Measurements from ENCODE around the gene OR51E2. TPM values are rescaled to one million over a fixed set of nuclear protein-coding genes. Genes with fewer than 3 reads are reported as not detected.

OR51E2 gene
- total and polyA plus RNA-seq, 2 experiments from 2014 or later: not detected

DNA sequence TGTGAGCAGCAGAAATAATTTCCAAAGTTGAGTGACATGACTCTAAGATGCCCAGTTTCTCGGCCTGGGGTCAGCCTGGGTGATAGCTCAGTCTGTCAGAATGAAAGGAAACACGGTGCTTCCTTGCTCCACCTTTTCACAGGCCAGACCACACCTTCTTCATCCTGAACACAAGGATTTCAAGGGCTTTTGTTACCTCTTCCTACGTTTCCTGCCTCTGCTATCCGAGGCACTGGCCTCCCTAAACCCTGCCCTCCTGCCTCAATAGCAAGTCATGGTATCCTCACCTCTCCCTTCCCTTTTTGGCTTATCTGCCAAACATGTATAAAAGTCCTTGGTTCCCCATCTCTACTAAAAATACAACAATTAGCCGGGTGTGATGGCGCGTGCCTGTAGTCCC is 55.6 kb downstream of the OR51E2 start:
- Histone ChIP-seq H3K4me3 (no peak overlapping the region), H3F3A (replicated peaks; ENCODE audit: low read depth) (no peaks in the 10 kb centered on the region), H2AFZ (no peak overlapping the region), H3K27ac (ENCODE audit: low read depth) (no peak overlapping the region), H3K4me1 (ENCODE audit: insufficient read depth) (no peaks in the 10 kb centered on the region), H3K79me2 (replicated peaks; ENCODE audit: insufficient read depth) (no peaks in the 10 kb centered on the region), H3K36me3 (ENCODE audit: insufficient read depth) (no peaks in the 10 kb centered on the region), H3K9me2 (ENCODE audit: insufficient read depth) (peaks cover 16% of the 10 kb centered on the region; the same call in 1 of the 2 replicates), H3K4me2 (no peak overlapping the region), H3K27me3 (ENCODE audit: insufficient read depth) (no peaks in the 10 kb centered on the region), H4K20me1 (replicated peaks; ENCODE audit: insufficient read depth) (no peaks in the 10 kb centered on the region)
- H3K27me3 Mint-ChIP-seq (ENCODE audit: insufficient read depth, low read depth, poor library complexity): peaks cover 4% of the 10 kb centered on the region
- no peak for ATAC-seq
- H3K4me1 Mint-ChIP-seq: no peaks in the 10 kb centered on the region; the same call in 2 of the 3 replicates
- no peak overlapping the region for H3K4me3 Mint-ChIP-seq
- no peak overlapping the region for H3K27ac Mint-ChIP-seq
- no peak for DNase-seq (ENCODE audit: low spot score)
- no peaks in the 10 kb centered on the region for H3K9me3 Mint-ChIP-seq
- H3K36me3 Mint-ChIP-seq (ENCODE audit: low read depth): no peaks in the 10 kb centered on the region
- TF ChIP-seq JUNB (IDR thresholded peaks at IDR 0.05; ENCODE audit: unreplicated experiment): no peak
- TF ChIP-seq, protein P1, sequence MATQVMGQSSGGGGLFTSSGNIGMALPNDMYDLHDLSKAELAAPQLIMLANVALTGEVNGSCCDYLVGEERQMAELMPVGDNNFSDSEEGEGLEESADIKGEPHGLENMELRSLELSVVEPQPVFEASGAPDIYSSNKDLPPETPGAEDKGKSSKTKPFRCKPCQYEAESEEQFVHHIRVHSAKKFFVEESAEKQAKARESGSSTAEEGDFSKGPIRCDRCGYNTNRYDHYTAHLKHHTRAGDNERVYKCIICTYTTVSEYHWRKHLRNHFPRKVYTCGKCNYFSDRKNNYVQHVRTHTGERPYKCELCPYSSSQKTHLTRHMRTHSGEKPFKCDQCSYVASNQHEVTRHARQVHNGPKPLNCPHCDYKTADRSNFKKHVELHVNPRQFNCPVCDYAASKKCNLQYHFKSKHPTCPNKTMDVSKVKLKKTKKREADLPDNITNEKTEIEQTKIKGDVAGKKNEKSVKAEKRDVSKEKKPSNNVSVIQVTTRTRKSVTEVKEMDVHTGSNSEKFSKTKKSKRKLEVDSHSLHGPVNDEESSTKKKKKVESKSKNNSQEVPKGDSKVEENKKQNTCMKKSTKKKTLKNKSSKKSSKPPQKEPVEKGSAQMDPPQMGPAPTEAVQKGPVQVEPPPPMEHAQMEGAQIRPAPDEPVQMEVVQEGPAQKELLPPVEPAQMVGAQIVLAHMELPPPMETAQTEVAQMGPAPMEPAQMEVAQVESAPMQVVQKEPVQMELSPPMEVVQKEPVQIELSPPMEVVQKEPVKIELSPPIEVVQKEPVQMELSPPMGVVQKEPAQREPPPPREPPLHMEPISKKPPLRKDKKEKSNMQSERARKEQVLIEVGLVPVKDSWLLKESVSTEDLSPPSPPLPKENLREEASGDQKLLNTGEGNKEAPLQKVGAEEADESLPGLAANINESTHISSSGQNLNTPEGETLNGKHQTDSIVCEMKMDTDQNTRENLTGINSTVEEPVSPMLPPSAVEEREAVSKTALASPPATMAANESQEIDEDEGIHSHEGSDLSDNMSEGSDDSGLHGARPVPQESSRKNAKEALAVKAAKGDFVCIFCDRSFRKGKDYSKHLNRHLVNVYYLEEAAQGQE (IDR thresholded peaks at IDR 0.05; ENCODE audit: unreplicated experiment): no peak
- no peak for TF ChIP-seq EZH2phosphoT487 (IDR thresholded peaks at IDR 0.05; ENCODE audit: unreplicated experiment)

DNA sequence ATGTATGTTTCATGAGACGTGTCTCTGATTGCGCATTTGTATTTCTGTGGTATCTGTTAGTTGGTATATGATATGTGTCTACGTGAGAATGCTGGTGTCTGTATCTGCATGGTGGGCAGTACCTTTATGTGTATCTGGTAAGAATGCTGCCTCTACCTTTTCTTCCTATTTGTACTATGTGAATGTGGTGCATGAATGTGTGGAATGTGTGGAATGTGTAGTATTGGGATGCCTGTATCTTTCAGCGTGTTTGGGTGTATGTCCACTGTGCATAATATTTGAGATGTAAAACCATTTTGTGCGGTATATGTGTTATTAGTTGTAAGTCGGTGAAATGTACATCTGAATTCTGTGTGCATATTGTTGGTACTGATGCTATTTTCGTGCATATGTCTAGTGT is 56.2 kb downstream of the OR51E2 start:
- Histone ChIP-seq H3K9me2 (ENCODE audit: insufficient read depth) (peaks cover 16% of the 10 kb centered on the region; the same call in 1 of the 2 replicates), H3K4me3 (no peak overlapping the region), H4K20me1 (replicated peaks; ENCODE audit: insufficient read depth) (no peaks in the 10 kb centered on the region), H3K4me2 (no peak overlapping the region), H3K4me1 (ENCODE audit: insufficient read depth) (no peaks in the 10 kb centered on the region), H3K27me3 (ENCODE audit: insufficient read depth) (no peaks in the 10 kb centered on the region), H3K27ac (ENCODE audit: low read depth) (no peak overlapping the region), H2AFZ (no peak overlapping the region), H3K79me2 (replicated peaks; ENCODE audit: insufficient read depth) (no peaks in the 10 kb centered on the region), H3F3A (replicated peaks; ENCODE audit: low read depth) (no peaks in the 10 kb centered on the region), H3K36me3 (ENCODE audit: insufficient read depth) (no peaks in the 10 kb centered on the region)
- Mint-ChIP-seq H3K4me3 (no peak overlapping the region), H3K9me3 (no peaks in the 10 kb centered on the region), H3K27me3 (ENCODE audit: insufficient read depth, low read depth, poor library complexity) (peaks cover 4% of the 10 kb centered on the region), H3K4me1 (no peaks in the 10 kb centered on the region; the same call in 2 of the 3 replicates), H3K36me3 (ENCODE audit: low read depth) (no peaks in the 10 kb centered on the region), H3K27ac (no peak overlapping the region)
- DNase-seq (ENCODE audit: low spot score) (peak; percentile 9), ATAC-seq (no peak)
- TF ChIP-seq JUNB (IDR thresholded peaks at IDR 0.05; ENCODE audit: unreplicated experiment): no peak
- TF ChIP-seq, protein P2, sequence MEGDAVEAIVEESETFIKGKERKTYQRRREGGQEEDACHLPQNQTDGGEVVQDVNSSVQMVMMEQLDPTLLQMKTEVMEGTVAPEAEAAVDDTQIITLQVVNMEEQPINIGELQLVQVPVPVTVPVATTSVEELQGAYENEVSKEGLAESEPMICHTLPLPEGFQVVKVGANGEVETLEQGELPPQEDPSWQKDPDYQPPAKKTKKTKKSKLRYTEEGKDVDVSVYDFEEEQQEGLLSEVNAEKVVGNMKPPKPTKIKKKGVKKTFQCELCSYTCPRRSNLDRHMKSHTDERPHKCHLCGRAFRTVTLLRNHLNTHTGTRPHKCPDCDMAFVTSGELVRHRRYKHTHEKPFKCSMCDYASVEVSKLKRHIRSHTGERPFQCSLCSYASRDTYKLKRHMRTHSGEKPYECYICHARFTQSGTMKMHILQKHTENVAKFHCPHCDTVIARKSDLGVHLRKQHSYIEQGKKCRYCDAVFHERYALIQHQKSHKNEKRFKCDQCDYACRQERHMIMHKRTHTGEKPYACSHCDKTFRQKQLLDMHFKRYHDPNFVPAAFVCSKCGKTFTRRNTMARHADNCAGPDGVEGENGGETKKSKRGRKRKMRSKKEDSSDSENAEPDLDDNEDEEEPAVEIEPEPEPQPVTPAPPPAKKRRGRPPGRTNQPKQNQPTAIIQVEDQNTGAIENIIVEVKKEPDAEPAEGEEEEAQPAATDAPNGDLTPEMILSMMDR (conservative IDR thresholded peaks at IDR 0.05; ENCODE audit: low read depth in 2 of 2): no peak
- no peak for TF ChIP-seq NANOG (IDR thresholded peaks at IDR 0.05; ENCODE audit: borderline replicate concordance)
- TF ChIP-seq, protein P3, sequence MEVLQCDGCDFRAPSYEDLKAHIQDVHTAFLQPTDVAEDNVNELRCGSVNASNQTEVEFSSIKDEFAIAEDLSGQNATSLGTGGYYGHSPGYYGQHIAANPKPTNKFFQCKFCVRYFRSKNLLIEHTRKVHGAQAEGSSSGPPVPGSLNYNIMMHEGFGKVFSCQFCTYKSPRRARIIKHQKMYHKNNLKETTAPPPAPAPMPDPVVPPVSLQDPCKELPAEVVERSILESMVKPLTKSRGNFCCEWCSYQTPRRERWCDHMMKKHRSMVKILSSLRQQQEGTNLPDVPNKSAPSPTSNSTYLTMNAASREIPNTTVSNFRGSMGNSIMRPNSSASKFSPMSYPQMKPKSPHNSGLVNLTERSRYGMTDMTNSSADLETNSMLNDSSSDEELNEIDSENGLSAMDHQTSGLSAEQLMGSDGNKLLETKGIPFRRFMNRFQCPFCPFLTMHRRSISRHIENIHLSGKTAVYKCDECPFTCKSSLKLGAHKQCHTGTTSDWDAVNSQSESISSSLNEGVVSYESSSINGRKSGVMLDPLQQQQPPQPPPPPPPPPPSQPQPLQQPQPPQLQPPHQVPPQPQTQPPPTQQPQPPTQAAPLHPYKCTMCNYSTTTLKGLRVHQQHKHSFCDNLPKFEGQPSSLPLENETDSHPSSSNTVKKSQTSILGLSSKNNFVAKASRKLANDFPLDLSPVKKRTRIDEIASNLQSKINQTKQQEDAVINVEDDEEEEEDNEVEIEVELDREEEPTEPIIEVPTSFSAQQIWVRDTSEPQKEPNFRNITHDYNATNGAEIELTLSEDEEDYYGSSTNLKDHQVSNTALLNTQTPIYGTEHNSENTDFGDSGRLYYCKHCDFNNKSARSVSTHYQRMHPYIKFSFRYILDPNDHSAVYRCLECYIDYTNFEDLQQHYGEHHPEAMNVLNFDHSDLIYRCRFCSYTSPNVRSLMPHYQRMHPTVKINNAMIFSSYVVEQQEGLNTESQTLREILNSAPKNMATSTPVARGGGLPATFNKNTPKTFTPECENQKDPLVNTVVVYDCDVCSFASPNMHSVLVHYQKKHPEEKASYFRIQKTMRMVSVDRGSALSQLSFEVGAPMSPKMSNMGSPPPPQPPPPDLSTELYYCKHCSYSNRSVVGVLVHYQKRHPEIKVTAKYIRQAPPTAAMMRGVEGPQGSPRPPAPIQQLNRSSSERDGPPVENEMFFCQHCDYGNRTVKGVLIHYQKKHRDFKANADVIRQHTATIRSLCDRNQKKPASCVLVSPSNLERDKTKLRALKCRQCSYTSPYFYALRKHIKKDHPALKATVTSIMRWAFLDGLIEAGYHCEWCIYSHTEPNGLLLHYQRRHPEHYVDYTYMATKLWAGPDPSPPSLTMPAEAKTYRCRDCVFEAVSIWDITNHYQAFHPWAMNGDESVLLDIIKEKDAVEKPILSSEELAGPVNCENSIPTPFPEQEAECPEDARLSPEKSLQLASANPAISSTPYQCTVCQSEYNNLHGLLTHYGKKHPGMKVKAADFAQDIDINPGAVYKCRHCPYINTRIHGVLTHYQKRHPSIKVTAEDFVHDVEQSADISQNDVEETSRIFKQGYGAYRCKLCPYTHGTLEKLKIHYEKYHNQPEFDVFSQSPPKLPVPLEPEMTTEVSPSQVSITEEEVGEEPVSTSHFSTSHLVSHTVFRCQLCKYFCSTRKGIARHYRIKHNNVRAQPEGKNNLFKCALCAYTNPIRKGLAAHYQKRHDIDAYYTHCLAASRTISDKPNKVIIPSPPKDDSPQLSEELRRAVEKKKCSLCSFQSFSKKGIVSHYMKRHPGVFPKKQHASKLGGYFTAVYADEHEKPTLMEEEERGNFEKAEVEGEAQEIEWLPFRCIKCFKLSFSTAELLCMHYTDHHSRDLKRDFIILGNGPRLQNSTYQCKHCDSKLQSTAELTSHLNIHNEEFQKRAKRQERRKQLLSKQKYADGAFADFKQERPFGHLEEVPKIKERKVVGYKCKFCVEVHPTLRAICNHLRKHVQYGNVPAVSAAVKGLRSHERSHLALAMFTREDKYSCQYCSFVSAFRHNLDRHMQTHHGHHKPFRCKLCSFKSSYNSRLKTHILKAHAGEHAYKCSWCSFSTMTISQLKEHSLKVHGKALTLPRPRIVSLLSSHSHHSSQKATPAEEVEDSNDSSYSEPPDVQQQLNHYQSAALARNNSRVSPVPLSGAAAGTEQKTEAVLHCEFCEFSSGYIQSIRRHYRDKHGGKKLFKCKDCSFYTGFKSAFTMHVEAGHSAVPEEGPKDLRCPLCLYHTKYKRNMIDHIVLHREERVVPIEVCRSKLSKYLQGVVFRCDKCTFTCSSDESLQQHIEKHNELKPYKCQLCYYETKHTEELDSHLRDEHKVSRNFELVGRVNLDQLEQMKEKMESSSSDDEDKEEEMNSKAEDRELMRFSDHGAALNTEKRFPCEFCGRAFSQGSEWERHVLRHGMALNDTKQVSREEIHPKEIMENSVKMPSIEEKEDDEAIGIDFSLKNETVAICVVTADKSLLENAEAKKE (CRISPR knock-in tag; IDR thresholded peaks at IDR 0.05): no peak
- TF ChIP-seq EZH2 (IDR thresholded peaks at IDR 0.05; ENCODE audit: low read depth, unreplicated experiment): no peak
- no peak for TF ChIP-seq EZH2phosphoT487 (IDR thresholded peaks at IDR 0.05; ENCODE audit: unreplicated experiment)
- no peak for TF ChIP-seq STAT1 (IDR thresholded peaks at IDR 0.05; ENCODE audit: unreplicated experiment)
- no peak for TF ChIP-seq ZNF331 (CRISPR knock-in tag; IDR thresholded peaks at IDR 0.05; ENCODE audit: low read depth)
- no peak for TF ChIP-seq ZNF114 (CRISPR knock-in tag; IDR thresholded peaks at IDR 0.05)

Data from GM23338 (cell line).